Stimulated activated CD4-positive, alpha-beta T cell treated with anti-CD3 and anti-CD28 coated beads, Interleukin-1b, Interleukin-23, amount 100 ng/mL, for 1 hour (primary cell): ENCODE results near the gene ZNF189.
A peak's percentile ranks its signal among the peaks of the same experiment; 100 is the strongest.

Experiments used
- DNase-seq, 2 donors: peaks; one replicate each; pipeline ENCODE4 v3.0.0-alpha.2; 2020; ENCODE audit warnings: low read depth in 2 of 2

ZNF189 gene

DNA sequence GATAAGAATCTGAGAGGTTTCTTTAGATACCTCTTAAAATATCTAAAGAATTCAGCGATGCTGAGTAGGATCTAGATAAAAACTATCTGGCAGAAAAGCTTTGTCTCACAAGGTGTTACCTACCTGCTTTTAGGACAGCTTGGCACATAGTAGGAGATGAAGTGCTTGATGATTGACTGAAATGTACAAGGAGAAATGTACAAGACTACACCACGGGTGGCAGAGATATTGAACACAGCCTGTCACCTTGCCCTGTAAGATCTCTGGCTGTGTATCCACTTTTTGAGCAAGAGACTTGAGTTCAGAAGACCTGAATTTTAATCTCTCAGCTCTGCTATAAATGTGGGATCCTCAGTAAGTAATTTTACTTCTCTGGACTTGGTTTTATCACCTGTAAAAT is 21.2 kb downstream of the ZNF189 start:
- no peak for DNase-seq

- no peak for DNase-seq
Measured at GRCh38 chr9:101421653-101422065, 23.0 kb downstream of the ZNF189 start.

DNA sequence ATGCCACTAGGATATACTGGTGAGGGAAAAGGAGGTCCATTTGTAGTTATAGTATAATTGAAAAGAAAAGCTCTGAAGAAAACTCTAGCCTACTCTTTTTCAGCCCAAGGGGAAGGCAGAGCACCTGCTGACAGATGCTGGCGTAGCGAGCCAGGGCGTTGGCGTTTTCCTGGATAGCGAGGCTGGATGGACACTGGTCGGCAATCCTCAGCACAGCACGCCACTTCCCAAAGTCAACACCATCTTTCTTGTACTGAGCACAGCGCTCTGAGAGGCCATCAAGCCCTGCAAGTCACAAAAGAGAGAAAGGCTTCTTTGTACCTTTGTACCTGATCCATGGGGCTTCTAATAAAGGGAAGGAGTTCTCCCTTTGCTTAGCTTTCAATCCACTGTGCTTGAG is 28.7 kb downstream of the ZNF189 start:
- DNase-seq: no peak

DNA sequence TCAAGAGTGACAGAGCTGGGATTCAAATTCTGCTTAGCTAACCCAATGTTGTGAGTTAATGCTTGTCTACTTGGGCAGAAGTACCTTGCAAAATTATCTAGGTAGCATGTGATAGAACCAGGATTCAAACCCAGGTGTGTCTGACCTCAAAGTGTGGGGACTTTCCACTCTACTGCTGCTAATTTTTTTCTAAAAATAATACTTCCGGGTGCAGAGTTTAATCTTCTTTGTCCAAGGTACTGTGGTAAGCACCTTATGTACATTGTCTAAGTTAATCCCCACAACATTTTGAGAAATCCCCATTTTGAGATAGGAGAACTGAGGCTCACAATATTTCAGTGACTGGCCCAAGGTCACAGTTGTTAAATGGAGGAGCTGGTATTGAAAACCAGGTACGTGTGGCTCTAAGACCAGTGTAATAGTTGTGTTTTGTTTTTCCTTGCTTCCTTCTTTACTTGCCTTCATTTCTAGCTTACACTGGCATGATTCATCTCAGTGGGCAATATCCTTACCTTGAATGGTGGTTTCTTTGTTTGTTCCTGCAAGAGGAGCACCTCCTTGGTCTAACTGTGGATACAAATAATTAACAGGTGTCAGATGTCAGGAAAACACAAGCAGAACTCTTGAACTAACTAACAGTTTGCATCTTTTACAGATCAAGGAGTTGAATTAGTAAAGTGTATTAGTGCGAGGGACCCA is 29.5 kb downstream of the ZNF189 start:
- no peak for DNase-seq

DNA sequence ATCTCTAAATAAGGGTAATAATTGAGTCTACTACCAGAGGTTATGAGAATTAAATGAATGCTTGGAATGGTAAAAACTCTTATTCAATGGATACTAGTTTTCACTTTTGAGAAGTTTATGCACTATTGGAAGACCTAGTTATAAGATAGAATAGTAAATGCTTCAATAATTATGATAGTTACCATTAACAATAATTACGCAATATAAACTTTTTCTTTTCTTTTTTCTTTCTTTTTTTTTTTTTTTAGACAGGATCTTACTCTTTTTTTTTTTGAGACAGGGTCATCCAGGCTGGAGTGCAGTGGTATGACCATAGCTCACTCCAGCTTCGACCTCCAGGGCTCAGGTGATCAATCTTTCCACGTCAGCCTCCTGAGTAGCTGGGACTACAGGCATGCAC is 30.3 kb downstream of the ZNF189 start:
- DNase-seq: no peak

GRCh38 chr9:101429736-101430135 is 31.1 kb downstream of the ZNF189 start:
- DNase-seq: no peak

DNA sequence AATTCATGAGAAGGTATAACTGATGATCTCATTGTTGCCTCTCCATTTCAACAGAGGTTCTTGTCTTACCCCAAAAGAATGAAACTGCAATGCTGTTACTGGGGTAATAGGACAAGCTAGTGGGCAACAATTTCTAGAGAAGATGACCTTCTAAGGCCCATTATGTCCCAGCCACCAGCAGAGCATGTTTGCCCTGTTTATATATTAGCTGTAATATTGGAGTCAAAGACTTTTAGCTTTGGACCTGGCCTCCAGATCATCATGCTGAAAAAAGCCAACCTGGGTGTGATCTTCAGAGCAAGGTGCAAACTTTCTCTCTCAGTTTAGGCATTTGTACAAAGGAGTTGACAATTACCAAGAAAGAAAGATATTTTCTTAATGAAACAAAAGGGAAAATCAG is 33.5 kb downstream of the ZNF189 start:
- DNase-seq: no peak

- DNase-seq: no peak
Measured at GRCh38 chr9:101432740-101433139, 34.1 kb downstream of the ZNF189 start.

DNA sequence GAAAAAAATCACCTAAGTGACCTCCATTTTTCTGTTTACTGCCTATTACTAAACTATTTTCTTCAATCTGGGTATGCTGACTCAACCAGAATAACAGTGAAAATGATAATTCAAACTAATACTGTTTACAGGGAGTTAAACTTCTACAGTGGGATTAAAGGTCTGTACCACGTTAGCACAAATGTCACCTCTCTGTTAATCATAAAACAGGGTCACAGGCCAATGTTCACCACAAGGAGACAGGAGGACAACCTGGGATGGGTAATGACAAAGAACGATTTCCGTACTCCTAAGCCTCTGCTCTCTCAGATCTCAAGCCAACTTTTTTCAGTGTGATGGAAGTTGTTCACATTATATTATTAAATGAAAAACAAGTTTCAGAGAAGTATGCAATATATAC is 34.6 kb downstream of the ZNF189 start:
- no peak for DNase-seq

DNA sequence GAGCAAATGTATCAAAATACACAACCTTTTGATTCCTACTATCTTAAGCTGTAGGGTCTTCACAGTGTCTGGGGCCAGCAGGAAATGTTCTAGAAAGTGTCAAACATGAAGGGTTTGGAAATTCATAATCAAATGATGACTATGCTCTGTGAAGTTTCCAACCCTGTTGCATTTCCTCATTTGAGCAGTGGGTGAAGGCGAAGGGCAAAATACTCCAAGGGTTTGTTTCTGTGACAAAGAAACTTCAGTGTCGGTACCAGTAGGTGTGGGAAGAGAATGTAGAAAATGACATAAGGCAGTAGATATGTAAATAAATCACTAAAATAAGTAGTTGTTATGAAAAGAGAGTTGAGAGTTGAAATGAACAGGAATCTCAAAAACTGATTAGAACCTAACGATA is 36.3 kb downstream of the ZNF189 start:
- no peak for DNase-seq

GRCh38 chr9:101435601-101436079 is 37.0 kb downstream of the ZNF189 start, which contains the start of gene ALDOB:
TSS of gene ALDOB (minus strand) at chr9:101435774. CDS start at chr9:101430887, 4,887 bp downstream.
- no peak for DNase-seq

DNA sequence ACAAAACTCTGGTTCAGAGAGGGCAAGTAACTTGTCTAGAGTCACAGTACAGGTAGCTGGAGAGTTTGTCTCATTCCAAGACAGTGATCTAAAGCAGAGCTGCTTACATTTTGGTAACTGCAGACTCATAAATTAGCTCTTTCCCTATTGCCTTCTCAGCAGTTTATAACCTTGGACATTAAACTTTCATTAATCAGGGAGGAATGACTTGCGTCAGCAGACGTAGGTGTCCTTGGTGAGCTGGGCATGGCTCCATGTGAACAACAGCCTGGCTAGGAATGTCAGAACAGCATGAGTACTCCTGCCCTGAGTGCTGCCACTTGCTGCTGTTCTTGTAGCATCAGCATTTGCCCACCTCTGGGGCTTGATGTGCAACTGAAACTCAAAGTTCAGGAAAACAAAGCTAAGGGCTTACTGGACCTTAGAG is 39.2 kb downstream of the ZNF189 start:
- no peak for DNase-seq

DNA sequence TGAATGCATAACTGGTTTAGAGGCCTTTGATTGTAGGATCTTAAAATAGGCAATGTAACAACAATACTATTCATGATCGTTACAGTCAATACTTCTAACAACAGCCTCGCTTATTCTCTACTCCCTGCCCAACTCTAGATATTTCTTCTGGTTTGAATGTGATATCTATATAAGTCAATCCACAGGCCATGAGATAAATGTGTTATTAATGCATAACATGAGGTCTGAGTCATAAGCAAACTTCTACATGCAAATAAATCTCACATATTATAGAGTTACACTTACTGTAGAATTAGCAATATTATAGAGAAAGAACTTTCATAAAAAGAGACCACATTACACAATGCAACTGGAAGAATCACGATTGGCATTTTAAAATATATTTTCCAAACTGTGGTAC is 39.9 kb downstream of the ZNF189 start:
- DNase-seq: no peak

DNA sequence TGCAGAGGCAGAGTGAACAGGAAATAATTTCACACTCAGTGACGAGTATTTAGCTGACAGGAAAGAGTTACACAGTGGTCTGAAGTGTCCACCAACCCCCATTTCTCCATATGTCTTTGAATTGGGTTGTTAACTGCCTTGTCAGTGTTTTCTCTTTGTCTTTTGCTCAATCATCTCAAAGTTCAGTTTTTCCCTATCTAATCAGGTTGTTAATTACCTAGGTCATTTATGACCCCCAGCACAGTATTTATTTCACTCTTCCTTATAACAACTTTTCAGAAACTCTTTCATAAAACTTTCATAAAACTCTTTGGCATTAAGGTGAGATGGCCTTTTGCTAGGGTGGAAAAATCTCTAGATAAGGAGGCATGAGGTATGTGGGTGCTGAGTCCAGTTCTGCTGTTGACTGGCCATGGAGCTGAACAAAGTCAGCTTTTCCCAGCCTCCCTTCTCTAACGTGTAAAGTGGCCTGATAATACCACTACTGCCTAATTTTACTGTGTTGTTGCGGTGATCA is 42.1 kb downstream of the ZNF189 start:
- no peak for DNase-seq

GRCh38 chr9:101442318-101442717 is 43.7 kb downstream of the ZNF189 start:
- DNase-seq: no peak

- DNase-seq: no peak
Measured at GRCh38 chr9:101442736-101443135, 44.1 kb downstream of the ZNF189 start.

DNA sequence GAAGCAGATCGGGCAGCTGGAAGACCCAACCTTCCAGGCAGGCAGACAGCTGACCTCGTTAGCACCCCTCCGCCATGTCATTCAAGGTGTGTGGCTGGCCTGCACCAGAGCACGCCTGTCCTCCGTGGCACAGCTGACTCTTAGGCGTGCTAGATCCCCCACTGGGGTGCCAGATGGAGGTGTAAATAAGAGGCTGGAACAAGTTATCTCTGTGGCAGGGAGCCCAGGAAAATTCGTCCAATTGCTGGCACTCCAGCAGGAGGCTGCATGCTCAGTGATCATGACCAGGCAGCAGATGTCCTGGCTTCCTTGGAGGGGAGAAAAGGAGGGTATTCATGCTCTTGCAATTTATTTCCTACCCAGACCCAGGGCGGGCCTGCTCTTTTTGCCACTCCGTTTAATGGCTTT is 44.7 kb downstream of the ZNF189 start:
- DNase-seq: no peak

- no peak for DNase-seq
Measured at GRCh38 chr9:101445353-101446029, 46.8 kb downstream of the ZNF189 start.

- DNase-seq: no peak
Measured at GRCh38 chr9:101446732-101447131, 48.1 kb downstream of the ZNF189 start.

- DNase-seq: no peak
Measured at GRCh38 chr9:101448680-101449070, 50.0 kb downstream of the ZNF189 start.

- DNase-seq: peak in 1 of 2 donors; percentile 19
Measured at GRCh38 chr9:101449071-101449721, 50.5 kb downstream of the ZNF189 start.

DNA sequence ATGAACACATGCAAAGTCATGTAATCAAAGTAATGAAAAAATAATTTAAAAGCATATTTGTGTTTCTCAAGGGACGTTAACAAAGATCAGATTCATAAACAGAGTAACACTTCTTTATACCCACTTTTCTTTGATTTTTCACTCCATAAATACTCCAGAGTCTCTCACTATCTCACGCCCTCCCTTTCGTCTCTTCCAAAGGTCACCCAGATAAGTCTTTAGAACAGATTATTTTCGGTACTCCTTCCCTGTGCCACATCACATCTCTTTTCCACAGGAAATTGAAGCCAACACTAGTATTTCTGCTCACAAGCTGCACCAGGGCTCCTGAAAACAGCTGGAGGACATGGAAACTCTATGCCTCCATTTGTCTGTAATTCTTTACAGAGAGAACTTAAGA is 52.3 kb downstream of the ZNF189 start:
- no peak for DNase-seq

DNA sequence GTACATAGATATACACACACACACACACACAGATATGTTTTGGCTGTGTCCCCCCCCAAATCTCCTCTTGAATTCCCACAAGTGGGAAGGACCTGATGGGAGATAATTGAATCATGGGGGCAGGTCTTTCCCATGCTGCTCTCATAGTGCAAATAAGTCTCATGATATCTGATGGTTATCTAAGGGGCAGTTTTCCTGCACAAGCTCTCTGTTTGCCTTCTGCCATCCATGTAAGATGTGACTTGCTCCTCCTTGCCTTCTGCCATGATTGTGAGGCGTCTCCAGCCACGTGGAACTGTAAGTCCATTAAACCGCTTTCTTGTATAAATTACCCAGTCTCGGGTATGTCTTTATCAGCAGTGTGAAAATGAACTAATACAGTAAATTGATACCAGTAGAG is 52.8 kb downstream of the ZNF189 start:
- no peak for DNase-seq
